Stimulated activated CD4-positive, alpha-beta T cell treated with anti-CD3 and anti-CD28 coated beads, Interleukin-1b, Interleukin-23, amount 100 ng/mL, for 24 hours (primary cell): ENCODE data around the gene CES1.
"Not testable (repeated sequence)": the region's sequence is repeated elsewhere in the genome, so short reads cannot be mapped to it uniquely, and the experiment has no call there.

Experiments used
- DNase-seq, 4 experiments: peaks; one replicate each; pipeline ENCODE4 v3.0.0-alpha.2; 2020; ENCODE audit warnings: low read depth in 4 of 4, low spot score in 1 of 4

CES1 gene

GRCh38 chr16:55832425-55832772 lies 497 bp downstream of the CES1 start:
- no peak for DNase-seq

DNA sequence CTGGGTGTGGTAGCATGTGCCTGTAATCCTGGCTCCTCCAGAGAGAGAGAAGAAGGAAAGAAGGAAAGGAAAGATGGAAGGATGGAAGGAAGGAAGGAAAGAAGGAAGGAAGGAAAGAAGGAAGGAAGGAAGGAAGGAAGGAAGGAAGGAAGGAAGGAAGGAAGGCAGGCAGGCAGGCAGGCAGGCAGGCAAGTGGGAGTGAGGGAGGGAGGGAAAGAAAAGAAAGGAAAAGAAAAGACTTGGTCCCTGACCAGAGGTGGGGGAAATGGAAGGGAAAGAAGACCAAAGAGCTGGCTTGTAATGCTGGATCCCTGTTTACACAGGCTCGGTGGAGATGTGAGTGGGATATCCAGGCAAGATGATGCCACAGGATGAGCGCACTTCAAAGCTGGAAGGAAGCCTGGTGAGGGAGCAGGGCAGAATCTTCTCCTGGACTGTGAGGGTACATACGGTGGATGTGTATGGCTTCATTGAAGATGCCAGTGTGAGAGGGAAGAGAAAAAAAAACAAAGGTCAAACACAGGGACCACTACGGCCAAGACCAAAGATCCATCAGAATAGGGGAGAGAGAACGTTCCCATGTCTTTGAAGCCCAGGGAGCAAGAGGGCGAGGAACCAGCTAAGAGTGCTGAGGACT lies 2.1 kb downstream of the CES1 start:
- DNase-seq: no peak

- not testable (repeated sequence) for DNase-seq
Observed at GRCh38 chr16:55829232-55829631, 3.7 kb downstream of the CES1 start.

- DNase-seq: no peak
Observed at GRCh38 chr16:55828680-55829079, 4.2 kb downstream of the CES1 start.

GRCh38 chr16:55825115-55825728 lies 7.7 kb downstream of the CES1 start:
- no peak for DNase-seq

DNA sequence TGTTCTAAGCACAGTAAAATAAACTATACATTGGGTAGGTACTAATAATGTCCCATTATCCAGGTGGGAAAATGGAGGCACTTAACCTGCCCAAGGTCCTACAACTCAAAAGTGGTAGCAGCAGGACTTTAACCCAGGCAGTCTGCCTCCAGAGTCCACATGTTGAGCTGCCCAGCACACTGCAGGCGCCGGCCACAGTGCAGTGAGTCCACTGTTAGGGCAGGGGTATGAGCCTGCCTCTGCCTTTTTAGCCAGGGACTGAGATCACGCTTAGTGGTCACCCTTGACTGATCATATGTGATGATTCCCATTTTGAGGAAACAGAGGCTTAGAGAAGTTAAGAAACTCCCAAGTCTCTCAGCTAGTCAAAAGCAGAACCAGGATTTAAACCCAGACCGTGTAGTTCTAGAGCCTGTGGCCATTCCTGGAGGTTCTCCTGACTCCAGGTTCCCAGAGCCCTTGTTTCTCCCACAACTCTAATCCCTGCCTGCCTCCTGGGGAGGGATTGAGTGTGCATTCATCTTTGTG lies 8.4 kb downstream of the CES1 start:
- no peak for DNase-seq

- no peak for DNase-seq
Observed at GRCh38 chr16:55822280-55822810, 10.6 kb downstream of the CES1 start.

- DNase-seq: no peak
Observed at GRCh38 chr16:55821210-55821609, 11.7 kb downstream of the CES1 start.

- DNase-seq: no peak
Observed at GRCh38 chr16:55820615-55821014, 12.3 kb downstream of the CES1 start.

DNA sequence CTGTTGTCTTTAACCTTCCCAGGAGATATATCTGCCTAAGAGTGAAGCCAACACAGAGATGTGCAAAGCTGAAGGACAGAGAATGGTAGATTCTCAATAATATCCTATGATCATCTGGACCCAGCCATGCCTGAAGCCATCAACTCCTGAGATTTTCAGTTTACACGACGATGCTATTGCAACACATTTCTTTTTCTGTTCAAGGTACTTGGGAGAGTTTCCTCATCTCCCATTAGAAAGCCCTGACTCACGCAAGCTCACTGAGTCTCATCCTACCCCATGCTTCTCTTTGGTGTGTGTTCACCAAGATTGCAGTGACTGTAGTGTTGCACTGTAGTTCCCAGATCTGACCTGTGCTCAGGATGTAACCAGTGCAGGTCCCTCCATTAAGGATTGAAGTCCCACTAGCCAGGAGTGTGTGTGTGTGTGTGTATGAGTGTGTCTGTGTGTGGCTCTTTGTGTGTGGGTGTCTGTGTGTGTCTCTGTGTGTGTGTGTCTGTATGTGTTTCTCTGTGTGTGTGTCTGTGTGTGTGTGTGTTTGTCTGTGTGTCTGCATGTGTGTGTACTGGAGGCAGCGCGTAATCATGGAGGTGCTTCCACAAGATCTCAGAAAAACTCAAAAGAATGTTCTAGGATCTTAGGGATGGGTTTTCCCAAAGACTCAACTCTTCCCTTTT lies 15.5 kb downstream of the CES1 start:
- no peak for DNase-seq

DNA sequence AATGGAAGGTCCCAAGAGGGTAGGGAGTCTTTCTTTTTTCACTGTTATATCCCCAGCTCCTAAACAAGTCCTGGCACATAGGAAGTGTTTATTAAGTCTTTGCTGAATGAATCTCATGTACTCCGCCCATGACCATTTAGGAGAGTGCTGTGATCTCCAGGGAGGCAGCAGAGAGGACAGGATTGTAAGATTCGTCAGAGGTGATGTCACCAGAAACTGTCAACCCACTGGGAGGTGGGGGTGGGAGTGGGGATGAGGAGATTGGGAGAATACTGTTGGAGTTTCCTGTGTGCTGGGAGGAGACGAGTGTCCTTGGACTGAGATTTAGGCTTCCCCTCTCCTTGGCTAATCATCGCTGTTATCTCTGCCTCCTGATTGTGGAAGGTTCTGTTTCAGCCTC lies 16.7 kb downstream of the CES1 start:
- not testable (repeated sequence) for DNase-seq

- DNase-seq: no peak
Observed at GRCh38 chr16:55815320-55815719, 17.6 kb downstream of the CES1 start.

GRCh38 chr16:55814174-55814573 lies 18.7 kb downstream of the CES1 start:
- DNase-seq: not testable (repeated sequence)

GRCh38 chr16:55813730-55814129 lies 19.2 kb downstream of the CES1 start:
- not testable (repeated sequence) for DNase-seq

DNA sequence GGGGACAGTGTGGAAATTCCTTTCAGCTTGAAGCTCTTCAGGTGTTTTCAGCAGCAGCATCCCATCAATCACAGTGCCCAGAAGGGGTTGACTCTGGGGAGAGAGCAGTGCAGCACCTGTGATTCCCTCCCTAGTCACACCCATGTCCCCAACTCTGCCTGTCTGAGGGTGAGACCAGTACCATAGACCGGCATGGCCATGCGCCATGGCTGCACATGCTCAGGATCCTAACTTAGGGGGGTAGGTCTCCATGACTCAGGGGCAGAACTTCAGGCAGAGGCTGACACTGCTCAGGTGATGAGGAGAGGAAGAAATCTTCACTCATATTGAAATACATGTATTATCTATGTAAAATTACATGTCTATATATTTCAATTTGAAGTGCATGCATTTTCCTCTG lies 19.9 kb downstream of the CES1 start:
- no peak for DNase-seq

DNA sequence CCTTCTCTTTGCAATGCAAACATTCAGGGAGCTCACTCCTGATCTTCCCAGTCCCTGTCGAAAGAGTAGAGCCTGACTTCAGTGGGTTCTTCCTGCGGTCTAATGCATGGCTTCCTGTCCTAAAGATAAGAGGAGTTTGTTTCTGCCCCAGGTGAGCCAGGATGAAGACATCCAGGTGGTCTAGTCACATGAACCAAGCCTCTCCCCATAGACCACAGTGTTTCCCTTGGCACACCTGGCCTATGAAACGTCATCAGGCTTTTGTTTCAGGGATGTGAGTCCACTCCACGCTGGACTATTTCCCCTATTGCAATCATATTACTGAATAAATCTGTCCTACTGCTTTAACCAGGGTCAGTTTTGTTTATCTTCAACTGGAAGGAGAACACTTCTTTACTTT lies 21.1 kb downstream of the CES1 start:
- DNase-seq: no peak

DNA sequence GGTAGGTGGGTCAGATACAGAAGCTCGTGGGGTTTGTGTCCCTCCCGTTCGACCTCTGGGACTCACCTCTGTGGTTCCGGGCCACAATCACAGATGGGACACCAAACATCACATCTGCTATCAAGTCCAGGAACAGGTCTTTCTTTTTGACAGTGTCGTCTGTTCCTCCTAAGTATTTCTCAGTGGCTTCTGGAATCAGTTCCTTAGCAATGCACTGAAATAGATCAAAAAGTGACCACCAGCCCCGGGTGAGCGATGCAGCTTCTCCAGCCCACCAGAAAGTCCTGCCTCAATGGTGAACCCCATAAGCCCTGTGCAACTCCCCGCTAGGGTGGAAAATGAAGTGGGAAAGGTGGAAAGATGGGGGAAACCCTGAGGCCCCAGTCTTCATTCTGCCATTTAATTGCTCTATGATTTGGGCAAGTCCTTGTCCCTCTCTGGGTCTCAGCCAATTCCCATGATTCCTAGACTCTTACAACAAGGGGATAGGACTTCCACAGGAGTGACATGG lies 22.4 kb downstream of the CES1 start:
- no peak for DNase-seq

GRCh38 chr16:55809851-55810250 lies 23.0 kb downstream of the CES1 start:
- no peak for DNase-seq

DNA sequence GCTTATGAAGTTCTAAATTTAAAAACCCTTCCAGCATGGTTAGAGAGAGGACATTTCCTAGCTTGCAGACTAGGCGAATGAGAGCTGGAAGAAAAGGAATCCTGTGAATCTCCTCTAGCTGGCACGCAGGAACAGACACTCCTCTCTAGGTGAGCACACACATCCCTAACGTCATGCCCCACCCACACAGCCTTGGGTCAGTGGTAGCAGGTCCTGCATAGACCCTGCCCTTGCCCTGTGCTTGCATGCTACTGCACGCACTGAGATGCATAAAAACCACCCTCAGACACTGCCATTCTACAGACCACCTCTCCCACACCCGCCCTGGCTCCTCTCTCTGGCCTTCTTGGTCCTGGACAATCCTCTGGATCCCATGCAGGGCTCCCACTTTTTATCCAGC lies 23.5 kb downstream of the CES1 start:
- no peak for DNase-seq

DNA sequence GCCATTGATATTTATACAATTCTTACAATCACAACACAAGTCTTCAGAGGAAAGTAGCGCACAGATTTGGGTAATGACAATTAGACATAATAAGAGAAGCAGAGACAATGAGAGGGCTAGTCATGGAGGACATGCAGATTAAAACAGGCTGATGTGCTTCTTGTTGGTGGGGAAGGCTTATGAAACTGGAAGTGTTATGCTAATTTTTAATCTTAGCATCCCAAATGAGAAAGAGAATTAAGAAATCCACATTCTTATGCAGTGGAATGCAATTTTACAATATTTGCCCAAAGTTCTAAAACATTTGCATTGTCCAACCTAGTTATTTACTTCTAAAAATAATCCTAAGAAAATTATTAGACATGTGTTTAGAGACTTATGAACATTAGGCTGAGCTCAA lies 24.6 kb downstream of the CES1 start:
- DNase-seq: not testable (repeated sequence)

DNA sequence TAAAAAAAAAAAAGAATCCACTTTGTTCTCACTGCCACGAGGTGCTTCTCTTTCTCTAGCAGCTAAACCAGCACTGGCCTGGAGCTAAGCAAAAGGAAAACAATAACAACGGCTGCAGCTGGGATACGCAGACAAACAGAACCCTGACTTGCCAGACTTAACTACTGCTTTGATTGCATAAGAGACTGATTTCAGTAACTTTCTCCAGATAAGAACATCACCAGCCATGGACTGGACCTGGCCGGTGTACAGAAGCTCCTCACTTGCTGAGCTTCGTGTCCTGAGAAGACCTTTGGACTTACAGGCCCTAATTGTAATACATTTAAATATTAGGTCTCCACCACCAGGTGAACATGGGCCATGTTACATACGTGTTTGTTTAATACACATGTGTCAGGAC lies 27.8 kb downstream of the CES1 start:
- not testable (repeated sequence) for DNase-seq

GRCh38 chr16:55803681-55804080 lies 29.2 kb downstream of the CES1 start:
- not testable (repeated sequence) for DNase-seq
